Measurements from ENCODE around the gene CEP41.
"Not testable (repeated sequence)": the region's sequence is repeated elsewhere in the genome, so short reads cannot be mapped to it uniquely, and the experiment has no call there.

Gene CEP41

DNA sequence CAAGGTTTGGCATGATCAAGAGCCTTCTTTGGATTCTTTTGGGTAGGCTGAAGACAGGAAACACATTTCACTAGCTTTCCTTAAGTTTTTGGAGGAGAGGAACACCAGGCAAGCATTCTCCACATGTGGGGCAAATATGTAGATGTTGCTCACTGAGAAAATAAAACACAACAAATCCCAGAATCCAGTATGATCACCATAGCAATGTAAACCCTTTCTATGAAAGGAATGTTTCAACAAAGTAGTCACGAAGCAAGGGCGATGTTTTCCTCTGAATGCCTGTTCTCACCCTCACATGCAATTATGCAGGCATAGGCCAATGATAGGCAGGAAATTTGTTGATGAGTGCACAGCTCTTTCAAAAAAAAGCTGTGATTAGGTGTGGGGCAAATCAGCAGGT, 20.5 kb upstream of the CEP41 start:
- DNase-seq (ENCODE audit: low spot score): no peak

DNA sequence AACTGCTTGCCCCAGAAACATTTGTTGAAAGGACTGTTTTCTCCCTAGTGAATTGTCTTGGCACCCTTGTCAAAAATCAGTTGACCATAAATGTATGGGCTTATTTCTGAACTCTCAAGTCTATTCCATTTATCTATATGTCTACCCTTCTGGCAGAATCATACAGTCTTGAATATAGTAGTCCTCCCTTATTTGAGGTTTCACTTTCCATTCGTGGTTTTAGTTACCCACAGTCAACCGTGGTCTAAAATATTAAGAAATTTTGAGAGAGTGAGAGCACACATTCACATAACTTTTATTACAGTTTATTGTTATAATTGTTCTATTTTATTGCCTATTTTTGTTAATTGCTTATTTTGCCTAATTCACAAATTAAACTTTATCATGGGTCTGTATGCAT, 17.4 kb upstream of the CEP41 start:
- no peak for DNase-seq (ENCODE audit: low spot score)

DNA sequence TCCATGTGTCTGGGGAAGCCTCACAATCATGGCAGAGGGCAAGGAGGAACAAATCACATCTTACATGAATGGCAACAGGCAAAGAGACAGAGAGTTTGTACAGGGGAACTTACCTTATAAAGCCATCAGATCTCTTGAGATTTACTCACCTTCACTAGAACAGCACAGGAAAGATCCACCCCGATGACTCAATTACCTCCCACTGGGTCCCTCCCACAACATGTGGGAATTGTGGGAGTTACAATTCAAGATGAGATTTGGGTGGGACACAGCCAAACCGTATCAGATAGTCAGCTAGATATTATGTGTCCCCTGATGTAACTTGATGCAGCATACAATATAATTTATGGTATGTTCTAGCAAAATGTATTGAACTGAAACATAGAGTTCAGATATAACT, 14.1 kb upstream of the CEP41 start:
- no peak for DNase-seq (ENCODE audit: low spot score)

DNA sequence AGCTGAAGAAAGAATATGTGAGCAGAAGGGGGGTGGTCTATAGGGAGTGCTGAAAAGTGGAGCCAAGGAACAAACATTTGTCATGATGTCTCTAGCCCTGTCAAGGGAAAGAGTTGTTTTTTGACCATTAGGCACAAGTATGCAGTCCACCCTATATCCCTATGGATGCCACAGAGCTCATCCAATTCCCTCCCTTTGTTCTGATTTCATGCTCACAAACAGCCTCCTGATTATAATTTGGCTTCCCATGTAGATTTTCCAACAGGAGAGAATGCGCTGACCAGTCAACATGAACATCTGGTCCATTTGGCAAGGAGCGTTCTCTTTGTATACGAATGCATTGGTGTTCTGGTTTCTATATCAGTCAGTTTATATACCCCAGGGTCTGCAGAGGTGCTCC, 12.1 kb upstream of the CEP41 start:
- no peak for DNase-seq (ENCODE audit: low spot score)

DNA sequence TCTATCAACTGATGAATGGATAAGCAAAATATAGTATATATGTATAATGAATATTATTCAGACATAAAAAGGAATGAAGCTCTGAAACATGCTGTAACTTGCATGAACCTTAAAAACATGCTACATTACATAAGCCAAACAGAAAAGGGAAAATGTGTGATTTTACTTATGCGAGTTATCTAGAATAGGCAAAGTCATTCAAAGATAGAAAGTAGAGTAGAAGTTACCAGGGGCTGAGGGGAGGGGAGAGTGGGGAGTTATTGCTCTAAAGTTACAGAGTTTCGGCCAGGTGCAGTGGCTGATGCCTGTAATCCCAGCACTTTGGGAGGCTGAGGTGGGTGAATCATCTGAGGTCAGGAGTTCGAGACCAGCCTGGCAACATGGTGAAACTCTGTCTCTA, 10.5 kb upstream of the CEP41 start:
- not testable (repeated sequence) for DNase-seq (ENCODE audit: low spot score)

DNA sequence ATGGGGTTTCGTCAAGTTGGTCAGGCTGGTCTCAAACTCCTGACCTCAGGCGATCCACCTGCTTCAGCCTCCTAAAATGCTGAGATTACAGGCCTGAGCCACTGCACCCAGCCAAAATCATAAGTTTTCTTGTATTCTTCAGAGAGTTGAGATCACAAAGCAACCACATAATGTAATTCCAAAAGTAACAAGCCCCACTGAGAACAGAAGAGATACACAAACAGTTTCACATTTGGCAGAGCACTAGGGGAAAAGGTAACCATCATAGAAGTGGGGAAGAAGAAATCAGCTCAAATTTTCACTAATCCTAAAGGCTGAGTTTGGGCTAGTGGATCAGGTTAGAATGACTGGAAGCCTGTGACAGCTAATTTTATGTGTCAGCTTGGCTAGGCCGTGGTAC, 5.4 kb upstream of the CEP41 start:
- no peak for DNase-seq (ENCODE audit: low spot score)

DNA sequence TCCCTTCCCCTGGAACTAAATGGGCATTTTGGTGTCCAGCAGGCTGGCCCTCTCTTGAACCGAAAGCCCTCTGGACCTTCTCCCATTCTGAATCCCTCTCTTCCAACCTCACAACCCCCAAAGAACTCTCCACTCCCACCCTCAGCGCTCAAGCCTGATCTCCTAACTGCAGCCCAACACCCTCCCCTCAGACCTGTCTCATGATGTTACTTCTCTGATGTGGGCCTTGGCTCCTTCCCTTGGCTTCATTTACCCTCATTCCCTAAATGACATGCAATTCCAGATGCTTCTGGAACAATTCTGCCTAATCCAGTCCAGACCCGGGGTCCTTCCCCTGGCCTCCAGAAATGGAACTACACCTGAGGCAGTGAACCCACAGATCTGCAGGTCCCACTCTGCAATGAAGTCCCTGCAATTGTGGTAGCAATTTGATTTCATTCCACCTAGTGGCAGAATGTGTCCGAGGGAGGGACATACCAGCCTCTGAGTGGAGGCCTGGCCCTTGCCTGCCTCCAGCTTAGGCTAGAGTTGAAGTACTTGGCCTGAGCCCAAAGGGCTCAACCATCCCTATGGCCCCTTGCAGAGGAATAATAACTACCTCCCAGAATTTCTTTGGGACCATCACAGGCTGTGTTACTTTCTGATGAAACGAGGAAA, 4.1 kb upstream of the CEP41 start:
- no peak for DNase-seq (ENCODE audit: low spot score)

DNA sequence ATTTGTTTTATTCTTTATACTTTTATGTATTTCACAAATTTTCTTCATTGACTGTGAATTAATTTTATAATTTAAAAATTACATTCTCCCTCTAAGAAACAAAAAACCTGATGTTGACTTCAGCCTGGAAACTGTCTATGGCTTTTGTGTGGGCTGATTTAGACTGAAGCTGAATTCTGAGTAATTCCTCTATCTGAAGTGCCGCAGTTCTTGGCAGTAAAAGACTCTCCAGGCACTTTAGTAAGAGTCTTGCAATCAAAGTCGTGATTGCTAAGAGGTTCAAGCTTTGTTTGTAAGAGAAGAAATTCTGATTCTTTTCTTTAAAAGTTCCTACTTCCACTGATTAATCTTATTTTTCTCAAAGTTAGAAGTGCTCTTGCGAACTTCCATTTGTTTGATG, 3.4 kb upstream of the CEP41 start:
- no peak for DNase-seq (ENCODE audit: low spot score)

DNA sequence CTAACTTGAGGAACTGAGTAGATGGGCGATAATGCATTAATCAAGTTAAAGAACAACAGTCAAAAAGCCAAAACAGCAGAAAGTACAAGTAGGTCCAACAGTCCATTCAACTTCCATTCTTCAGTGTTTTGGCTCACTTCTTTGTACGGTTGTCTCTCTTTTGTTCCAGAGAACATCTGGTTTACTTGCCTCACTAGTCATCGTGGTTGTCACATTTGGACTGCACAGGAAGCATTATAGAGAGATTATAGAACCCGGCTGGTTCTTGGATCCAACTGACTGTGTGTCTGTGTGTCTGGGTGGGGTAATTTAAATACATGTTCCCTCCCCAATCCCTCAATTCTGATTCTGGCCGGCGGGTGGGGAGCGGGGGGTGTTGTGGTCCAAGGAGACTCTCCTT, 1.8 kb upstream of the CEP41 start:
- no peak for DNase-seq (ENCODE audit: low spot score)

DNA sequence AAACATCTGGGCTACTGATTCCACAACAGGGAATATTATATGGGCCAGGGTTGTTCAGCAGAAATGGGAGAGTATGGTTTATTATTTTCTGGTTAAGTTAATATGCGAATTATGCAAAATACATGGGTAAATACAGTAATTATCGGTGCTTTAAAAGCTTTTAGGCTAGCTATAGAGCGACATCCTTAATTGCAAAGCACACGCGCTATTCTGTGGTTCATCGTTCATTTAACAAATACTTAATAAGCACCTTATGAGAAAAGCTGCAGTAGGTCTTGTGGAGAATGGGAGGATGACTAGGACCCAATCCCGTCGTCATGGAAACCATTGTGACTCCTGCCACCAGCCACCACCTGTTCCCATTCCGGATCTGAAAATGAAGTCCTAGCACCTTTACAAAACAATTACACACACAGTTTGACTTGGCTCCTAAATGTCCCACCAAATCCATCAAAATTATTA, 623 bp upstream of the CEP41 start:
- peak; percentile 61 for DNase-seq (ENCODE audit: low spot score)

DNA sequence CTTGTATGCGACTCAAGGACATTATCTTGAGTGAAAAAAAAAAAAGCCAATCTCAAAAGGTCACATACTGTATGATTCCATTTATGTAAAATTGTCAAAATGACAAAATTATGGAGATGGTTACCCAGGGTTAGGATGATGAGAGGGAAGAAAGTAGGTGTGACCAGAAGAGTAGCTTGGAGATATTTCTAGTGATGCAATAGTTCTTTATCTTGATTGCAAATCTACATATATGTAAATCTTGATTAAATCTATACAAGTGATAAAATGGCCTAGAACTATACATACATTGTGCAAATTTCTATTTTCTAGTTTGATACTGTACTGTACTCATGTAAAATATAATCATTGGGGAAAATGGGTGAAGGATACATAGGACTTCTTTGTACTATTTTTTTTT, 4.6 kb downstream of the CEP41 start:
- DNase-seq (ENCODE audit: low spot score): no peak

DNA sequence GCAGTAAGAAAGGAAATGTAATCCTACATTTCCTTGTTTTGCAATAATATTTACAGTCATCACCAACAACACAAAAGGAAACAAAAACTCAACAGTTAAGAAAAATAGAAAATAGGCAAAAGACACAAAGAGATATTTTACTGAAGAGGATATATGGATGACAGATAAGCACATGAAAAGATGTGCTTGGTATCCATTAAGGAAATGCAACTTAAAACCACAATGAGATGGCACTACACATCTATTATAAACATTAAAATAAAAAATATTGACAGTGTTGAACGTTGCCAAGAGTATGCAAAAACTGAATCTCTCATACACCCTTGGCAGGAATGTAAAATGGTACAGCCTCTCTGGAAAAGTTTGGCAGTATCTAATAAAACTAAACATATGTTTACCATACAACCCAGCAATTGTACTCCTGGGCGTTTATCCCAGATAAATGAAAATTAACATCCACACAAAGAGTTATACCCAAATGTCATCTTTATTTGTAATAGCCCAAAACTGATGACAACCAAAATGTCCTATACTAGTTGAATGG, 5.4 kb downstream of the CEP41 start:
- DNase-seq (ENCODE audit: low spot score): no peak

DNA sequence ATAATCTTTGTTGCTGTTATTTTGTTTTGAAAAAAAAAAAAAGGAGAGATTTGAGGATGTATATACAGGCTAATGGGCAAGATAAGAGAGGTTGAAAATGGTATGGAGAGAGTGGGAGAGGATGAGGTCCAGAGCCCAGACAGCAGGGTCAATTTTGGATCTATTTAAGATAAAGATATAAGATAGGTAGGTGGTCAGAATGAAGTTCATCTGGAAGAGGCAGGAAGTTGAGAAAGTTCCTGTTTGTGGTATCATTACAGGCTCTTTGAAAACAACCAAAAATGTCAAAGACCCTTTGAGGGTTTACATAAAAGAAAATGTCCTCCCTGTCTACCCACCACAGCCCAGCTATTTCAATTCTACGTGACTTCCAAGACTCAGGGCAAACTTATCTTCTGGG, 7.5 kb downstream of the CEP41 start:
- DNase-seq (ENCODE audit: low spot score): no peak

DNA sequence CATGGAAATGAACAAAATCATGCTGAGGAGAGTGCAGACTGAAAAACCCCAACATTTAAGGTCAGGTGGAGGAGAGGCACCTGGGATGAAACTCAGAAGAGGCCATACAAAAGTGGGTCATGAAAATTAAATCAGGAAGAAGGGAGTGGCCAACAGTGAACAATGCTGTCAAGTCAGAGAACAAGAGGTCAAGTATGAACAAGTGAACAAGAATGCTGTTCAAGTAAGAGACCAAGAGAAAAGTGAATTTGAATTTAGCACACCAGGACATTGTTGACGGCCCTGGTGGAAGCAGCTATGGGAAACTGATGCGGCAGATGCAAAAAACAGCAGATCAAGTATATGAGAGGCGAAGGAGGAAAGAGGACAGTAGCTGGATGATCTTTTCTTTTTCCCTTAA, 7.9 kb downstream of the CEP41 start:
- DNase-seq (ENCODE audit: low spot score): no peak

DNA sequence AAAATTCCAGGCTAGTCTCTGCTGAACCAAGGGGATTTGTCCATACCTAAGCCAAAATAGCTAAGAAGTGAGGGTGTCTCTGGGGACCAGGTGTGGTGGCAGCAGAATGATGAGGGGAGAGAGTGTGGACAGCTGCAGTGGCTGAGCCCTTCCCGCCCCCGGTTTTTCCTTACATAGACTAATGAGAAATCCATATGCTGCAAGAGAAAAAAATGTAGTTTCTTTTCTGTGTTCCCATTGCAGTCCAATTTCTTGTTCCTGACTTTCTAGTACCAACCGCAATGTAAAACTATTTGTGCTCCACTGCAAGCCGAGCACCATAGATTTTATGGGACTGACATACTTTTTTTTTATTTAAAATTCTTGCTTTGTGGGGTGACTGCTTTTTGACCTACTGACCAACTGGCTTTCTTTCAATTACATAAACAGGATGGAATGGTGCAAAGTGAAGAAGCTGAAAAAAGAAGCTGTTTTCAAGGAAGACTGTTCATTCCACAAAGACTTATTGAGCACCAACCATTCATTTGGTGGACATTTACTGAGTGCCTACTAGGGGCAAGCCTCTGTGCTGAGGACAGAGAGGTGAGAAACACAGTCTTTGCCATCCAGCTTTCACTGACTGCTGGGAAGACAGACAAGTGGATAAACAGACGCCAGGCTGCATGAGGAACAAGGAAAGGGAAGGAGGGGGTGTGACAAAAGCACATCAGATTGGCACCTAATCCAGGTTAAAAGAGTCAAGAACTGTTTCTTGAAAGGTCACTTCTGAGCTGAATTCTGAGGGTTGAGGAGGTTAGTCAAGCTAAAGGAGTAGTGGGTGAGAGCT, 9.8 kb downstream of the CEP41 start:
- no peak for DNase-seq (ENCODE audit: low spot score)

DNA sequence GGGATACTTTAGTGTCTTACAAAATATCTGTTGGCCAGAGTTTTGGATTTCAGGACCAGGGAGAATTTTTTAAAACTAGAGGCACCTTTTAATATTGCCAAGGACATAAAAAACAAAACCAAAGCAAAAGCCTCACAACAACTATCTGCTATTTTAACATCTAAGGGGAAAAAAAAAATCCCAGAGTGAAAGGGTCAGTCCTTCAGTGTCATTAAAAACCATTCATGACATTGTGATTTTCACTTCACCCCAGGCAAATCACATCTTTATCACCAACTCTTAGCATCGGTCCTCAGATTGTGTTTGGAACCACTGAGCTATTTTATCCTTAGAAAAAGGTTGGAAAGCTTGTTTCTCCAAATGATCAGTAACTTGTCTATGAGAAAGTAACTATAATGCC, 10.7 kb downstream of the CEP41 start:
- DNase-seq (ENCODE audit: low spot score): no peak

DNA sequence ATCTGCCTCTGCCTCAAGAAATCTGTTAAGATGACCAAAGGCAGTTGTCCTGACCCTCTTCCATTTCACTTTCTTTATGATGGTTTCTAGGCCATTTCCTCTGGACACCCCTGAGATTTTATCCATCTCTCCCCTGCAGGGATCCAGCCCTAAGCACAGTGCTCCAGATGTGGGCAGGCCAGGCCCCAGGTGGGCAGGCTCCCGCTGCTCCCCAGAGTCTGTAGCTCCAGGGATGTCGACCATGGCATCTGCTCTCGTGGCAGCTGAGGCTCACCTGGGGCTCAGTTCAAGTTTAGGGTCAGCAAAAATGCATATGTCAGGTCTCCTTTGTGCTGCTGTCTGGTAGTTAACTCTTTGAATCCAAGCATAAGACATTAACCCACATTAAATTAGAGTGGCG, 11.8 kb downstream of the CEP41 start:
- DNase-seq (ENCODE audit: low spot score): no peak

DNA sequence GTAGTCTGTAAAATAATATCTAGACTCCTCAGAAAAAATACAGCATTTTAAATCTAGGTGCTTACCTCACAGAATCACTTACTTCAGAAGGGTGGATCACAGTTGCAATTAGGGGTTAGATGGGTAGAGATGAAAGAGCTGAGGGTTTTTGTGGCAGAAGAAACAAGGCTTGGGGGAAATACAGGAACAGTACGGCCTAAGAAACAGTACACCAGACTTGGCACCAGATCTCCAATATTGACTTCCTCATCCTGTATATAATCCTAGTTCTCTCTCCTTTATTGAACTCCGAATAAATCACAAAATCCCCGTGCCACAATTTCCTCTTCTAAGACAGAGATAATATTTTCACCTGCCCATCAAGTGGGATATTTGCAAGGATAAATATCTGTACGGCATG, 14.3 kb downstream of the CEP41 start:
- no peak for DNase-seq (ENCODE audit: low spot score)

DNA sequence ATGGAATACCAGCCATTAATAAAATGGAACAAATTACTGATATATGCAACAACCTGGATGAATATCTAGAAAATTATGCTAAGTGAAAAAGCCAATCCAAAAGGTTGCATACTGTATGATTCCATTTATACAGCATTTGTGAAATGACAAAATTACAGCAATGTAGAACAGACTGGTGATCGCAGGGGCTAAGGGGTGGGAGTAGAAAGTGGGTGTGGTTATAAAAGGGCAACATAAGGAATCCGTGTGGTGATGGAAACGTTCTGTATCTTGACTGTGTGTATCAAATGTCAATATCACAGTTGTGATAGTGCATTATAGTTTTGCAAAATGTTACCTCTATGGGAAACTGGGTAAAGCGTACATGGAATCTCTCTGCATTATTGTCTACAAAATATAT, 15.0 kb downstream of the CEP41 start:
- no peak for DNase-seq (ENCODE audit: low spot score)

DNA sequence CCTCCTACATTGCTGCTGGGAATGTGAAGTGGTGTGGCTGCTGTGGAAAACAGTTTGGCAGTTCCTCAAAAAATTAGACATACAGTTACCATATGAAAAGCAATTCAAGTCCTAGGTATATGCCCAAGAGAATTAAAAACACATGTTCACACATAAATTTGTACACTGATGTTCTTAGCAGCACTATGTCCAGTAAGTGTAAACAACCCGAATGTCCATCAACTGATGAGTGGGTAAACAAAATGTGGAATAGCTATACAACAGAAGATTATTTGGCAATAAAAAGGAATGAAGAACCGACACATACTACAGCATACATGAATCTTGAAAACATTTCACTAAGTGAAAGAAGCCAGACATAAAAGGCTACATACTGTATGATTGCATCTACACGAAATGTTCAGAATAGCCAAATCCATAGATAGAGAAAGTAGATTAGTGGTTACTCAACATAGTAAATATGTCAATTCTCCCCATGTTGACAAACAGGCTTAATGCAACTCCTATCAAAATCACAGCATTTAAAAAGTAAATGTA, 17.2 kb downstream of the CEP41 start:
- DNase-seq (ENCODE audit: low spot score): no peak

DNA sequence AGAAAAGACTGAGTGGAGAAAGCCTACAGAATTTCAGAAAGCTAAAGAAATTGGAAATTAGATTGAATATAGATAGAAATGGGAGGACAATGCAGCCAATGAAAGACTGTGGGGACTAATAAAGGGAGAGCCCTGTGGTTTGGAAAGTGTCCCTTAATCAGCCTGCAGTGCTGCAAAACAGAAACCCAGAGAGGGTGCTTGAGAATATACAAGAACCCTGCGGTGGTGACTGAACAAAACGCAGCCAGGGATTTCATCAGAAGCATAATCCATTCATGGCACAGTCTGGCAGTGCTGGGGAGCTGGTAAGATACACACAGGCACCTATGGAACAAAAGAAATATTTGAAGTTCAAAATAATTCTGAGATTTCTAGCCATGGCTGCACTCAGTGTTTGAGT, 19.1 kb downstream of the CEP41 start:
- DNase-seq (ENCODE audit: low spot score): no peak

DNA sequence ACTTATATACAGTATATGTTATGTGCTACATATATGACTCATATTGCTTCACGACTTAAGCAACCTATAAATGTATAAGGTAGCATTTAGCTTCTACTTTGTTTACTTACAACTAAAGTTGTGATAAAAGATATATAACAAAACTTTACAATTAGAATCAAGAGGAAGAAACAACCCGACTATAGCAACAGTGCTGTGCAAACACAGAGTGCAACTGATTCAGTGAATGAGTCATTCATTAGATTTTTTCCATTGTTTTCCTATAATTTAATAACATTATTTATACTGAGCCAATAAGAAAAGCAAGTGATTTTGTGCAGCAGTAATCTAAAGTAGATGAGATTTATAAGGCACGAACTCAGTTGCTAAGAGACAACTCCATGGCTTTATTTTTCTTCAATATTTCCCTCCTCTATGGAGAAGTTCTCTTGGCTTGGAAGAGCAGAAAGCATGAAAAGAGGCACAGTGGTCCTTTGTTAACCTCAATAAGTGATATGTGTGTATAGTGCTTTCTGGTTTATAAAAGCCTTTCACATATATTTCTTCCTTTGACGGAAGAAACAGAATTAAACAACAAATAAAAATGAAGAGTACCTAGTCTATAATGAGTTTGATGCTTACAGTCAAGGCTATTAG, 19.8 kb downstream of the CEP41 start:
- DNase-seq (ENCODE audit: low spot score): no peak

DNA sequence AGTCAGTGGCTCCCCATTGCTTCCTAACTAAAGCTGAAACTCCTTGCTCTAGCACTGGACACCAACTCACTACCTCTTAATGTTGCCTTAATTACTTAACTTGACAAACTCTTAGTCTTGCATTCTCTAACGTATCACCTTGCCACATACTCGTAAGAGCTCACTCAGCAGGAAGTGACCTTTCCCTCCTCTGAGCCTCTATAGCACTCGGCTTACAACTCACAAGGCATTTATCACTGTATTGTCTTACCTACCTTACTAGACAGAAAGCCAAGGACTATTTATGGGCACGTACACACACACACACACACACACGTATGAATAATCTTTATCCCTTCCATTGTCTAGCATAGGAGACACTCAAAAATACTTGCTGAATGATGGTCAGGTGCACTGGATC, 21.2 kb downstream of the CEP41 start:
- no peak for DNase-seq (ENCODE audit: low spot score)
